Measurements from ENCODE around the gene SLC2A13.

- no peak for TF ChIP-seq EP300 (IDR thresholded peaks at IDR 0.05)
- TF ChIP-seq CTCF (IDR thresholded peaks at IDR 0.05), result no peak
Observed at GRCh38 chr12:39839072-39839471, 266.8 kb downstream of the SLC2A13 start.

Data from tibial nerve (tissue), 4 donors.